Bronchial epithelial cell (primary cell): ENCODE results near the gene ITIH1. TPM values are rescaled to one million over a fixed set of nuclear protein-coding genes. Genes with fewer than 3 reads are reported as not detected.

Source experiments
- DNase-seq: peaks from one replicate; pipeline ENCODE4 v3.0.0-alpha.2; 2010; ENCODE audit warnings: low read depth
- FAIRE-seq: peaks from 2 replicates; lab custom pipeline; 2011; peaks lifted over from hg19 to GRCh38; lab: Jason Lieb, UNC
- H3K27me3 ChIP-seq: 2 replicates; pipeline ENCODE4 v1.5.1; 2011; ENCODE audit warnings: low read length; ENCODE audit not compliant: control insufficient read depth, insufficient read depth
- H3K36me3 ChIP-seq: 2 replicates; pipeline ENCODE4 v1.5.1; 2011; ENCODE audit warnings: low read length; ENCODE audit not compliant: control insufficient read depth, insufficient read depth
- H3K4me3 ChIP-seq: 2 replicates; pipeline ENCODE4 v1.5.1; 2011; ENCODE audit warnings: mild to moderate bottlenecking, low read depth, low read length, control low read depth
- CTCF ChIP-seq: IDR thresholded peaks from 2 replicates; pipeline ENCODE4 v1.5.1; 2011; ENCODE audit warnings: mild to moderate bottlenecking, moderate library complexity, low read length, control low read depth, inconsistent platforms; ENCODE audit not compliant: insufficient read depth, severe bottlenecking
- total RNA-seq: library from RNA; depleted of rRNA; stranded (reverse); fragments of >200 nt; gene quantifications from 2 replicates; pipeline ENCODE4 v1.2.1, GENCODE V29; 2014

The ITIH1 gene
- total RNA-seq, 1 donor from 2014 or later = not detected

DNA sequence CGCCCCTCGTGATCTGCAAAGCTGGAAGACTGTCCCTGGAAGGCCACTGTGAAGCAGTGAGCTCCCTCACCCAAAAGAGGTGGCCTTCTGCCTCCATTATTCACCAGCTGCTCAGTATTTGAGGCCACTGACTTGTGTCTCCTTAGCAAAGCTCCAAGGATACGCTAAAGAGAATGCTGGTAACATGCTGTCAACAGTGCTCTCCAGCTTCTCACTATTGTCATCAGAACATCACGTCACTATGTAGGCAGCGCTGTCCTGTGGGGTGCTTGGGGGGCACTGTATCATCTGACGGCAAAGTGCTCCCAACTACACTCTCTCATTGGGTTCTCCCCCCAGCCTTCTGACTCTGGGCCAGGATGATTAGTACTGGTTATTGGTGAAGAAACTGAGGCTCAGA is 38.8 kb downstream of the ITIH1 start:
- TF ChIP-seq CTCF = no peak
- FAIRE-seq = peak; percentile 23
- no peak overlapping the region for H3K4me3 ChIP-seq

DNA sequence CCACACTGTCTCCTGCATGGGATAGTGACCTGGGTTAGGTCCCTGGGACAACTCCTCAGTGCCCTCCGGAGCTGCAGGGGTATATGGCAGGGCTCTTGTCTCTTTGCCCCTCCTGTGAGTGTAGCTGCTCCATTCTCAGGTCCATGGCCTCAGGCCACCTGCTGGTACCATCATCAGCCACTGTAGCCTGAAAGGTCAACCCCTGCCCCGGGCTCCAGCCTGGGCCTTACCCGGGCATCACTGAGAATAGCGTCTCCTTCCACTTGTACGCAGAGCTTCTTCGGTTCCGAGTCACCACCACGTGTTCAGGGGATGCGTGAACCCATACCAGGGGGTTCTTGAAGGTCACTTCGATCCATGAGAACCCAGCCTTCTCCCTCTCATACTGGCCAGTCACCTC is 39.3 kb downstream of the ITIH1 start:
- no peak for TF ChIP-seq CTCF
- Histone ChIP-seq H3K4me3 (no peak overlapping the region), H3K36me3 (no peaks in the 10 kb centered on the region), H3K27me3 (no peaks in the 10 kb centered on the region)
- FAIRE-seq = no peak
- no peak for DNase-seq

More for the DNA sequence above, 38.8 kb downstream of the ITIH1 start:
- no peaks in the 10 kb centered on the region for H3K27me3 ChIP-seq
- no peak for DNase-seq
- H3K36me3 ChIP-seq = no peaks in the 10 kb centered on the region

- TF ChIP-seq CTCF = no peak
- FAIRE-seq = no peak
- no peaks in the 10 kb centered on the region for H3K36me3 ChIP-seq
Observed at GRCh38 chr3:52817221-52817620, 39.8 kb downstream of the ITIH1 start.

GRCh38 chr3:52817860-52818259 is 40.5 kb downstream of the ITIH1 start:
- FAIRE-seq (no peak), DNase-seq (no peak)
- no peaks in the 10 kb centered on the region for H3K27me3 ChIP-seq
- no peak overlapping the region for H3K4me3 ChIP-seq
- H3K36me3 ChIP-seq = no peaks in the 10 kb centered on the region
- no peak for TF ChIP-seq CTCF

More at GRCh38 chr3:52817221-52817620, 39.8 kb downstream of the ITIH1 start:
- DNase-seq = no peak
- Histone ChIP-seq H3K27me3 (no peaks in the 10 kb centered on the region), H3K4me3 (no peak overlapping the region)

- Histone ChIP-seq H3K36me3 (no peaks in the 10 kb centered on the region), H3K27me3 (no peaks in the 10 kb centered on the region), H3K4me3 (no peak overlapping the region)
- DNase-seq (no peak), FAIRE-seq (no peak)
- no peak for TF ChIP-seq CTCF
Observed at GRCh38 chr3:52819936-52820335, 42.5 kb downstream of the ITIH1 start.

DNA sequence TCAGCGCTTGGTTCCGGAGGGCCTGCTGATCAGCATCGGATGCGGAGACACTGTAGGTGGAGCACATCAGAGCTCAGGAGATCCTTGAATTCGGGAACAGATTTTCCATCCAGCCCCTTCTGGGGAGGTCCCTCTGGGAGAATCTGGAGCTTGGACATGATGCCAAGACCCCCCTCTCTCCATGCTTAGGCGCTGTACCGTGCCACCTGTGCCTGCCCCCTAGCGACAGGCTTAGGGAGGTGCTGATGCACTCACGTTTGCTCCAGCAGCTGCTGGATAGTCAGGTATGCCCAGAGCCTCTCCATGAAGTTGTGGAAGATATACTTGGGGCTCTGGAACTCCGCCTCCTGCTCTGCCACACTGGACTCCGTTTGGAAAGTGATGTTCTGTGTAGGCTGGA is 43.3 kb downstream of the ITIH1 start:
- Histone ChIP-seq H3K27me3 (no peaks in the 10 kb centered on the region), H3K36me3 (no peaks in the 10 kb centered on the region), H3K4me3 (no peak overlapping the region)
- no peak for DNase-seq
- peak; percentile 76 for TF ChIP-seq CTCF
- peak; percentile 50 for FAIRE-seq
